HepG2 (cell line): ENCODE data around the gene PCSK6. TPM values are rescaled to one million over a fixed set of nuclear protein-coding genes. Genes with fewer than 3 reads are reported as not detected.

Experiments
- CERS6 ChIP-seq: sonication (generic); formaldehyde crosslinking; IDR thresholded peaks from 2 replicates; pipeline ENCODE4 v1.5.0; 2020; ENCODE audit warnings: missing genetic modification reagents
- KMT2B ChIP-seq: IDR thresholded peaks from 2 replicates; pipeline ENCODE4 v1.6.1; 2016; ENCODE audit warnings: missing genetic modification reagents, missing compliant biosample characterization
- SOX5 ChIP-seq: IDR thresholded peaks from 2 replicates; pipeline ENCODE4 v1.6.1; 2016; ENCODE audit warnings: borderline replicate concordance
- ZNF225 ChIP-seq: sonication (generic); formaldehyde crosslinking; IDR thresholded peaks from 2 replicates; pipeline ENCODE4 v1.4.0; 2020; ENCODE audit warnings: mild to moderate bottlenecking, missing genetic modification reagents
- ZNF646 ChIP-seq: sonication (generic); formaldehyde crosslinking; IDR thresholded peaks from 2 replicates; pipeline ENCODE4 v1.9.0; 2021; ENCODE audit warnings: mild to moderate bottlenecking, missing genetic modification reagents
- ZNF660 ChIP-seq: sonication (generic); formaldehyde crosslinking; IDR thresholded peaks from 2 replicates; pipeline ENCODE4 v1.5.1; 2020; ENCODE audit warnings: mild to moderate bottlenecking, low read depth, missing genetic modification reagents, borderline replicate concordance
- polyA plus RNA-seq, 8 experiments: library from polyadenylated mRNA; depleted of rRNA in 3 of 8; stranded (reverse) in 7 of 8; unstranded in 1 of 8; fragments of >200 nt; fragmentation: Illumina TruSeq in 4 of 8; extraction: Trizol in 4 of 8; gene quantifications; 2 replicates each; pipeline versions ENCODE4 v1.2.1 to v1.2.3, GENCODE V29; 2011 to 2016; ENCODE audit warnings: low read depth in 4 of 8, missing spikeins in 1 of 8, mixed read lengths in 1 of 8; ENCODE audit not compliant: insufficient read depth in 1 of 8
- total RNA-seq, 5 experiments: library from RNA; depleted of rRNA; stranded (reverse); fragments of >200 nt; fragmentation: Illumina TruSeq; extraction: Trizol; gene quantifications; 2 replicates each; pipeline ENCODE4 v1.2.3, GENCODE V29; 2016; ENCODE audit warnings: low read depth in 1 of 5
- TF ChIP-seq, protein P1 (sequence below), 2 experiments: fragments of 450-650 bp in 1 of 2; sonication (generic) in 1 of 2; formaldehyde crosslinking; IDR thresholded peaks; 2 replicates each; pipeline versions ENCODE4 v1.5.0 to v1.8.0; 2020 to 2022; ENCODE audit warnings: mild to moderate bottlenecking in 1 of 2, missing genetic modification reagents in 1 of 2
- TF ChIP-seq, protein P2 (sequence below): sonication (generic); formaldehyde crosslinking; IDR thresholded peaks from 2 replicates; pipeline ENCODE4 v1.4.0; 2020; ENCODE audit warnings: missing genetic modification reagents
- TF ChIP-seq, protein P3 (sequence below): sonication (generic); formaldehyde crosslinking; IDR thresholded peaks from 2 replicates; pipeline ENCODE4; 2020; ENCODE audit warnings: missing genetic modification reagents, mild to moderate bottlenecking, borderline replicate concordance

PCSK6 gene
- total and polyA plus RNA-seq, 2 of the 13 experiments (the other 11 are each of a cell fraction or from before 2014, with no cell fraction given), result 56.5 to 155 TPM

- TF ChIP-seq CERS6 (CRISPR knock-in tag), result no peak
- no peak for TF ChIP-seq ZNF225 (CRISPR knock-in tag)
- TF ChIP-seq SOX5 (CRISPR knock-in tag), result peak; percentile 65; the same call in 1 of the 2 replicates
- TF ChIP-seq, protein P1, sequence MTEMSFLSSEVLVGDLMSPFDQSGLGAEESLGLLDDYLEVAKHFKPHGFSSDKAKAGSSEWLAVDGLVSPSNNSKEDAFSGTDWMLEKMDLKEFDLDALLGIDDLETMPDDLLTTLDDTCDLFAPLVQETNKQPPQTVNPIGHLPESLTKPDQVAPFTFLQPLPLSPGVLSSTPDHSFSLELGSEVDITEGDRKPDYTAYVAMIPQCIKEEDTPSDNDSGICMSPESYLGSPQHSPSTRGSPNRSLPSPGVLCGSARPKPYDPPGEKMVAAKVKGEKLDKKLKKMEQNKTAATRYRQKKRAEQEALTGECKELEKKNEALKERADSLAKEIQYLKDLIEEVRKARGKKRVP (CRISPR knock-in tag; IDR thresholded peaks at IDR 0.05), result peak in 1 of 2 experiments; percentile 83; a peak in 2 of 4 replicates
- no peak for TF ChIP-seq KMT2B (CRISPR knock-in tag)
- TF ChIP-seq, protein P2, sequence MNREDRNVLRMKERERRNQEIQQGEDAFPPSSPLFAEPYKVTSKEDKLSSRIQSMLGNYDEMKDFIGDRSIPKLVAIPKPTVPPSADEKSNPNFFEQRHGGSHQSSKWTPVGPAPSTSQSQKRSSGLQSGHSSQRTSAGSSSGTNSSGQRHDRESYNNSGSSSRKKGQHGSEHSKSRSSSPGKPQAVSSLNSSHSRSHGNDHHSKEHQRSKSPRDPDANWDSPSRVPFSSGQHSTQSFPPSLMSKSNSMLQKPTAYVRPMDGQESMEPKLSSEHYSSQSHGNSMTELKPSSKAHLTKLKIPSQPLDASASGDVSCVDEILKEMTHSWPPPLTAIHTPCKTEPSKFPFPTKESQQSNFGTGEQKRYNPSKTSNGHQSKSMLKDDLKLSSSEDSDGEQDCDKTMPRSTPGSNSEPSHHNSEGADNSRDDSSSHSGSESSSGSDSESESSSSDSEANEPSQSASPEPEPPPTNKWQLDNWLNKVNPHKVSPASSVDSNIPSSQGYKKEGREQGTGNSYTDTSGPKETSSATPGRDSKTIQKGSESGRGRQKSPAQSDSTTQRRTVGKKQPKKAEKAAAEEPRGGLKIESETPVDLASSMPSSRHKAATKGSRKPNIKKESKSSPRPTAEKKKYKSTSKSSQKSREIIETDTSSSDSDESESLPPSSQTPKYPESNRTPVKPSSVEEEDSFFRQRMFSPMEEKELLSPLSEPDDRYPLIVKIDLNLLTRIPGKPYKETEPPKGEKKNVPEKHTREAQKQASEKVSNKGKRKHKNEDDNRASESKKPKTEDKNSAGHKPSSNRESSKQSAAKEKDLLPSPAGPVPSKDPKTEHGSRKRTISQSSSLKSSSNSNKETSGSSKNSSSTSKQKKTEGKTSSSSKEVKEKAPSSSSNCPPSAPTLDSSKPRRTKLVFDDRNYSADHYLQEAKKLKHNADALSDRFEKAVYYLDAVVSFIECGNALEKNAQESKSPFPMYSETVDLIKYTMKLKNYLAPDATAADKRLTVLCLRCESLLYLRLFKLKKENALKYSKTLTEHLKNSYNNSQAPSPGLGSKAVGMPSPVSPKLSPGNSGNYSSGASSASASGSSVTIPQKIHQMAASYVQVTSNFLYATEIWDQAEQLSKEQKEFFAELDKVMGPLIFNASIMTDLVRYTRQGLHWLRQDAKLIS (CRISPR knock-in tag), result no peak
- no peak for TF ChIP-seq ZNF660 (CRISPR knock-in tag)
- TF ChIP-seq, protein P3, sequence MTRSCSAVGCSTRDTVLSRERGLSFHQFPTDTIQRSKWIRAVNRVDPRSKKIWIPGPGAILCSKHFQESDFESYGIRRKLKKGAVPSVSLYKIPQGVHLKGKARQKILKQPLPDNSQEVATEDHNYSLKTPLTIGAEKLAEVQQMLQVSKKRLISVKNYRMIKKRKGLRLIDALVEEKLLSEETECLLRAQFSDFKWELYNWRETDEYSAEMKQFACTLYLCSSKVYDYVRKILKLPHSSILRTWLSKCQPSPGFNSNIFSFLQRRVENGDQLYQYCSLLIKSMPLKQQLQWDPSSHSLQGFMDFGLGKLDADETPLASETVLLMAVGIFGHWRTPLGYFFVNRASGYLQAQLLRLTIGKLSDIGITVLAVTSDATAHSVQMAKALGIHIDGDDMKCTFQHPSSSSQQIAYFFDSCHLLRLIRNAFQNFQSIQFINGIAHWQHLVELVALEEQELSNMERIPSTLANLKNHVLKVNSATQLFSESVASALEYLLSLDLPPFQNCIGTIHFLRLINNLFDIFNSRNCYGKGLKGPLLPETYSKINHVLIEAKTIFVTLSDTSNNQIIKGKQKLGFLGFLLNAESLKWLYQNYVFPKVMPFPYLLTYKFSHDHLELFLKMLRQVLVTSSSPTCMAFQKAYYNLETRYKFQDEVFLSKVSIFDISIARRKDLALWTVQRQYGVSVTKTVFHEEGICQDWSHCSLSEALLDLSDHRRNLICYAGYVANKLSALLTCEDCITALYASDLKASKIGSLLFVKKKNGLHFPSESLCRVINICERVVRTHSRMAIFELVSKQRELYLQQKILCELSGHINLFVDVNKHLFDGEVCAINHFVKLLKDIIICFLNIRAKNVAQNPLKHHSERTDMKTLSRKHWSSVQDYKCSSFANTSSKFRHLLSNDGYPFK (CRISPR knock-in tag), result peak; percentile 34; the same call in 1 of the 2 replicates
- TF ChIP-seq ZNF646 (CRISPR knock-in tag), result no peak
Measured at GRCh38 chr15:101445562-101446517, 43.7 kb downstream of the PCSK6 start (continued).
